Measurements from ENCODE around the gene RCSD1. TPM values are rescaled to one million over a fixed set of nuclear protein-coding genes. Genes with fewer than 3 reads are reported as not detected.

Gene RCSD1
- total and polyA plus RNA-seq, 2 of the 4 experiments (the other 2 are of a cell fraction): 0.03 TPM; not detected in 1

DNA sequence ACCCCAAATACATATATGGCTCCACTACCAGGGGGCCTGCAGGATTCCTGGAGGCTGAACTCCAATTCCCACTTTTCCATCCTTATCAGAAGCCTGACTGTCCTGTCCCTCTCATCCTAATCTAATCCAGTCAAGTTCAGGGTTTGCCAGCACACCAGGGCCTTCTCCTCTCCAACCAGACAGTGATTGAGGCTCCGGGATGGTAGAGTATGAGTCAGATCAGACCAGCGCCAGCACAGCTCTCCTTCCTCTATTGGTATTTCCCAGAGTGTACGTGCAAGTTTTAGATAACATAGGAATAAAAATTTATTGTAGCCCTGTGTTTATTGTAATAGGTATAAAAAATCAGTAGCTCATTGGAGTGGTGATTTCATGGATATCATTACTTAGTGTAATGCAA lies 24.5 kb upstream of the RCSD1 start:
- no peaks in the 10 kb centered on the region for H3K4me1 ChIP-seq (ENCODE audit: control insufficient read depth, insufficient read depth, low read length)
- no peak overlapping the region for H3K56ac ChIP-seq (ENCODE audit: extremely low read depth, insufficient read depth, low read length)
- no peaks in the 10 kb centered on the region for H3K79me1 ChIP-seq (ENCODE audit: low read depth in 1 of 2, low read length in 2 of 2)
- H3K23ac ChIP-seq (ENCODE audit: low read depth, low read length): no peak overlapping the region
- no peak overlapping the region for H4K5ac ChIP-seq (ENCODE audit: low read depth, low read length)
- ChIA-PET CTCF (no interaction called here), POLR2A (ENCODE audit: unreplicated experiment) (no interaction called here)
- H4K20me1 ChIP-seq (ENCODE audit: insufficient read depth, low read length): no peaks in the 10 kb centered on the region
- in situ Hi-C loops (cut with MboI; ENCODE audit: low sequenced_read_pairs) (no loop called here), intact Hi-C loops (cut with micrococcal nuclease) (loop anchor here (10.0 kb wide), 1 partner anchor 199 kb away; no protein-coding TSS in a partner anchor), dilution Hi-C loops (cut with HindIII; ENCODE audit: low sequenced_read_pairs, unreplicated experiment) (no loop called here)
- ATAC-seq (ENCODE audit: low read depth): no peak
- H3K18ac ChIP-seq (ENCODE audit: low read depth, low read length): no peak overlapping the region
- no peak overlapping the region for H2AK9ac ChIP-seq (replicated peaks; ENCODE audit: low read depth, low read length, poor library complexity)
- no peaks in the 10 kb centered on the region for H3K36me3 ChIP-seq (ENCODE audit: control insufficient read depth, insufficient read depth, low read length)
- H2BK5ac ChIP-seq (ENCODE audit: low read depth, low read length, poor library complexity, severe bottlenecking): no peak overlapping the region
- H3K27ac ChIP-seq (ENCODE audit: insufficient read depth, low read length): no peak overlapping the region
- BruUV-seq (replicated peaks): no TSS peak
- H4K91ac ChIP-seq (ENCODE audit: insufficient read depth, low read depth, low read length): no peak overlapping the region
- H3K14ac ChIP-seq (replicated peaks; ENCODE audit: low read depth, low read length): no peak overlapping the region
- H3K27me3 ChIP-seq (ENCODE audit: control insufficient read depth, insufficient read depth, low read length): peaks cover 5% of the 10 kb centered on the region
- no peak overlapping the region for H3K4me3 ChIP-seq (ENCODE audit: insufficient read depth, low read depth, low read length)
- no peak overlapping the region for H3K9ac ChIP-seq (ENCODE audit: low read depth, low read length)
- H2BK120ac ChIP-seq (ENCODE audit: low read depth, low read length): no peak overlapping the region
- no peak overlapping the region for H2BK15ac ChIP-seq (ENCODE audit: low read depth, low read length)
- no peak overlapping the region for H3K4me2 ChIP-seq (ENCODE audit: low read depth, low read length)
- no peaks in the 10 kb centered on the region for H3K9me3 ChIP-seq (ENCODE audit: control insufficient read depth, insufficient read depth, low read length)
- no peak overlapping the region for H2AFZ ChIP-seq (replicated peaks; ENCODE audit: low read length, poor library complexity)
- no peak overlapping the region for H3K4ac ChIP-seq (ENCODE audit: low read depth, low read length)
- no CpG with 5 or more reads among the region's 3 CpGs for WGBS, 2 experiments (ENCODE audit: extremely low coverage in 2 of 2, insufficient read length in 1 of 2)
- H2BK20ac ChIP-seq (ENCODE audit: low read depth, low read length): no peak overlapping the region
- no peak overlapping the region for H4K8ac ChIP-seq (ENCODE audit: low read depth in 2 of 2, low read length in 2 of 2)
- H3K9me1 ChIP-seq (ENCODE audit: insufficient read depth, low read length): no peaks in the 10 kb centered on the region
- TF ChIP-seq RCOR1 (IDR thresholded peaks at IDR 0.05; ENCODE audit: insufficient replicate concordance, low read length) (no peak), NFE2L2 (IDR thresholded peaks at IDR 0.05; ENCODE audit: low read depth, low read length) (no peak), RAD21 (IDR thresholded peaks at IDR 0.05; ENCODE audit: low read length) (no peak)
- TF ChIP-seq, protein P1, sequence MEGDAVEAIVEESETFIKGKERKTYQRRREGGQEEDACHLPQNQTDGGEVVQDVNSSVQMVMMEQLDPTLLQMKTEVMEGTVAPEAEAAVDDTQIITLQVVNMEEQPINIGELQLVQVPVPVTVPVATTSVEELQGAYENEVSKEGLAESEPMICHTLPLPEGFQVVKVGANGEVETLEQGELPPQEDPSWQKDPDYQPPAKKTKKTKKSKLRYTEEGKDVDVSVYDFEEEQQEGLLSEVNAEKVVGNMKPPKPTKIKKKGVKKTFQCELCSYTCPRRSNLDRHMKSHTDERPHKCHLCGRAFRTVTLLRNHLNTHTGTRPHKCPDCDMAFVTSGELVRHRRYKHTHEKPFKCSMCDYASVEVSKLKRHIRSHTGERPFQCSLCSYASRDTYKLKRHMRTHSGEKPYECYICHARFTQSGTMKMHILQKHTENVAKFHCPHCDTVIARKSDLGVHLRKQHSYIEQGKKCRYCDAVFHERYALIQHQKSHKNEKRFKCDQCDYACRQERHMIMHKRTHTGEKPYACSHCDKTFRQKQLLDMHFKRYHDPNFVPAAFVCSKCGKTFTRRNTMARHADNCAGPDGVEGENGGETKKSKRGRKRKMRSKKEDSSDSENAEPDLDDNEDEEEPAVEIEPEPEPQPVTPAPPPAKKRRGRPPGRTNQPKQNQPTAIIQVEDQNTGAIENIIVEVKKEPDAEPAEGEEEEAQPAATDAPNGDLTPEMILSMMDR (conservative IDR thresholded peaks at IDR 0.05; ENCODE audit: low read depth, low read length): no peak
- no peak overlapping the region for H2AK5ac ChIP-seq (ENCODE audit: low read depth, low read length)
- no peak for DNase-seq

Data from IMR-90 (cell line).